ENCODE data around the gene LLGL1. TPM values are rescaled to one million over a fixed set of nuclear protein-coding genes. Genes with fewer than 3 reads are reported as not detected.

LLGL1 gene
- total RNA-seq, 1 experiment from 2014 or later: 16.4 TPM

GRCh38 chr17:18257268-18257981 is 32.0 kb downstream of the LLGL1 start:
- H3K4me1 Mint-ChIP-seq (ENCODE audit: insufficient read depth, unreplicated experiment): peaks cover 11% of the 10 kb centered on the region
- TSS peak; percentile 17 for BruUV-seq (replicated peaks)
- ChIA-PET POLR2A (interaction anchor here (0.9 to 3.0 kb wide), 6 partner anchors 9 to 74 kb away, joined by 3 to 13 read pairs (median 4); partner anchors contain the start of genes ALKBH5, SMCR8 and TOP3A), CTCF (interaction anchor here (0.7 to 1.7 kb wide), 6 partner anchors 9 to 72 kb away, joined by 3 to 5 read pairs (median 4); no protein-coding TSS in a partner anchor)
- H3K9me3 Mint-ChIP-seq (ENCODE audit: unreplicated experiment): no peaks in the 10 kb centered on the region
- peaks cover 53% of the 10 kb centered on the region for H3K36me3 Mint-ChIP-seq (ENCODE audit: insufficient read depth, unreplicated experiment)
- intact Hi-C loops (cut with micrococcal nuclease): no loop called here
- peak; percentile 47 for DNase-seq (ENCODE audit: unreplicated experiment)
- peak overlapping the region; percentile 91 for H3K4me3 Mint-ChIP-seq (ENCODE audit: unreplicated experiment)
- peak overlapping the region; percentile 73 for H3K27ac Mint-ChIP-seq (ENCODE audit: low read depth, unreplicated experiment)
- no peak for TF ChIP-seq CTCF (IDR thresholded peaks at IDR 0.05; ENCODE audit: unreplicated experiment)
- no peaks in the 10 kb centered on the region for H3K27me3 Mint-ChIP-seq (ENCODE audit: insufficient read depth, unreplicated experiment)

GRCh38 chr17:18257982-18258355 is 32.5 kb downstream of the LLGL1 start:
- TF ChIP-seq CTCF (IDR thresholded peaks at IDR 0.05; ENCODE audit: unreplicated experiment): no peak
- BruUV-seq (replicated peaks): no TSS peak
- CTCF ChIA-PET: interaction anchor here (1.0 to 1.7 kb wide), 2 partner anchors 8 to 39 kb away, joined by 3 to 5 read pairs; no protein-coding TSS in a partner anchor
- Mint-ChIP-seq H3K27ac (ENCODE audit: low read depth, unreplicated experiment) (peak overlapping the region; percentile 73), H3K4me3 (ENCODE audit: unreplicated experiment) (peak overlapping the region; percentile 91), H3K27me3 (ENCODE audit: insufficient read depth, unreplicated experiment) (no peaks in the 10 kb centered on the region), H3K4me1 (ENCODE audit: insufficient read depth, unreplicated experiment) (peaks cover 11% of the 10 kb centered on the region), H3K36me3 (ENCODE audit: insufficient read depth, unreplicated experiment) (peaks cover 48% of the 10 kb centered on the region), H3K9me3 (ENCODE audit: unreplicated experiment) (no peaks in the 10 kb centered on the region)
- DNase-seq (ENCODE audit: unreplicated experiment): peak; percentile 78
- POLR2A ChIA-PET: interaction anchor here (0.9 to 3.0 kb wide), 6 partner anchors 10 to 74 kb away, joined by 3 to 13 read pairs (median 4); partner anchors contain the start of genes ALKBH5, SMCR8 and TOP3A
- intact Hi-C loops (cut with micrococcal nuclease): no loop called here

GRCh38 chr17:18258356-18259038 is 33.1 kb downstream of the LLGL1 start, which contains the start of gene FLII:
TSS of gene FLII (minus strand) at chr17:18258738. CDS start at chr17:18258690, 48 bp downstream.
- Mint-ChIP-seq H3K4me3 (ENCODE audit: unreplicated experiment) (peak within 1 kb of the TSS; percentile 91), H3K27ac (ENCODE audit: low read depth, unreplicated experiment) (peak within 1 kb of the TSS; percentile 73), H3K27me3 (ENCODE audit: insufficient read depth, unreplicated experiment) (no peaks in the 10 kb centered on the region), H3K4me1 (ENCODE audit: insufficient read depth, unreplicated experiment) (peaks cover 11% of the 10 kb centered on the region), H3K9me3 (ENCODE audit: unreplicated experiment) (no peaks in the 10 kb centered on the region), H3K36me3 (ENCODE audit: insufficient read depth, unreplicated experiment) (peaks cover 46% of the 10 kb centered on the region)
- CTCF ChIA-PET: no interaction called here
- POLR2A ChIA-PET: interaction anchor here (0.9 to 1.8 kb wide), 8 partner anchors 23 to 220 kb away, joined by 3 to 9 read pairs (median 4); partner anchors contain the start of genes ALKBH5, ATPAF2, GID4 and SMCR8
- intact Hi-C loops (cut with micrococcal nuclease): no loop called here
- peak; percentile 59 for DNase-seq (ENCODE audit: unreplicated experiment)
- no TSS peak for BruUV-seq (replicated peaks)
- no peak for TF ChIP-seq CTCF (IDR thresholded peaks at IDR 0.05; ENCODE audit: unreplicated experiment)

Data from MCF 10A (cell line).